HG03442 (cell line): ENCODE data around the gene VWA5B1.

Experiments
- ATAC-seq: cut with Tn5 transposase; IDR thresholded peaks from one replicate; pipeline ENCODE4 v1.9.1; 2021; ENCODE audit warnings: mild to moderate bottlenecking, moderate library complexity; ENCODE audit not compliant: unreplicated experiment

Gene VWA5B1

DNA sequence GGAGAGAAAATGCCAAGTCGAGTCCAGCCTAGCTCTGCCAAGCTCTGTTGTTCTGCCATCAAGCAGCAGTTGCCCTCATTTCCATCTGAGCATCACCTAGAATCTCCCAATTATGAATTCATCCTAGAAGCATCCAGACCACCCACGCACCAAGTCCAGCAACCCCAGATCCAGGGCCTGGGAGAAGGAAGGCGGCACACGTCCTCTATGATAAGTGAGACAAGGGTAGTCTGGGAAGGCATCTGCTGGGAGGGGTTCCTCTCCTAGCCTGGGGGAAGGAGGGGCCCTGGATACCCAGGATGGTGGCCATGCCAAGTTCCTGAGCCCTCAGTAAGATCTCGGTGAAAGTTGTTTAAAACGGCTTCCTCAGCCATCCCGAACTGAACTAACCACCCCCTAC lies 70.7 kb downstream of the VWA5B1 start:
- no peak for ATAC-seq

DNA sequence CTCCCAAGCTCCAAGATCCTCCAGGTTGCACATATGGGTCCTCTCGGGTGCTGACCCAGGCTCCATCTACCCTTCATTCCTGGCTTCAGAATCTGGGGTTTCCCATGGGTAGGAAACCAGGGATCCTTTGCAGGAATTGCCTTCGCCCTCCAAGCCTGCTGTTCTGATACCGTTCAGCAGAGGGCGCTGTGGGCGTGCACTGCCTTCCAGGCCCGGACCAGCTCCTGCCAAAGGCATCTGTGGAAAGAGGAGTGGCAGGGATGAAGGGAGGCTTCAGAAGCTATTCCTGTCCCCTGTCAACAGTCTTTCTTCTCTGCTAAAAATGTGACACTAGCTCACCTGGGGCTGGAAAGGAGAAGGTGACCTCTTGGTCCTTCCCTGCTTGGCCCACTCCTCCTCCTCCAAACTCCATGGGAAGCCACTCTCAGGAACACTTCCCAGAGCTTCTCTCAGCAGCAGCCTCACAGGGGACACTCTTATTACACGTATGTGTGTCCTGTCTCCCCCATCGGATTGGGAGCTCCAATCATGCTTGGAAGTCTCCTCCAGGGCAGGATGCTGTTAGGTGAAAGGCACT lies 71.2 kb downstream of the VWA5B1 start:
- no peak for ATAC-seq

DNA sequence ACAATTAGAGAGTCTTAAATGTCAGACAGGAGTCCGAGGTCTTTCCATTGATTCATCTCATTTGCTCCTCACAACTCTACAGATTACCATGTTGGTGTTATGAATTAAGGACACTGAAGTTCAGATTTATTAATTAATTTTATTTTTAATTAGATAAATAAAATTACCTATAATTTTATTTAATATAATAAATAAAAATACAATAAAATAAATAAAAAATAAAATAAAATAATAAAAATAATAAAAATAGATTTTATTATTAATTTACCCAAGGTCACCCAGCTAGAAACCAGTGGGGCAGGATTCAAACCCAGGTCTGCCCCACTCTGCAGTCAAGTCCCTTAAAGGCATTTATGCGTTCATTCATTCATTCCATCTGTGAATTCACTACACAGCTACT lies 72.2 kb downstream of the VWA5B1 start:
- no peak for ATAC-seq

DNA sequence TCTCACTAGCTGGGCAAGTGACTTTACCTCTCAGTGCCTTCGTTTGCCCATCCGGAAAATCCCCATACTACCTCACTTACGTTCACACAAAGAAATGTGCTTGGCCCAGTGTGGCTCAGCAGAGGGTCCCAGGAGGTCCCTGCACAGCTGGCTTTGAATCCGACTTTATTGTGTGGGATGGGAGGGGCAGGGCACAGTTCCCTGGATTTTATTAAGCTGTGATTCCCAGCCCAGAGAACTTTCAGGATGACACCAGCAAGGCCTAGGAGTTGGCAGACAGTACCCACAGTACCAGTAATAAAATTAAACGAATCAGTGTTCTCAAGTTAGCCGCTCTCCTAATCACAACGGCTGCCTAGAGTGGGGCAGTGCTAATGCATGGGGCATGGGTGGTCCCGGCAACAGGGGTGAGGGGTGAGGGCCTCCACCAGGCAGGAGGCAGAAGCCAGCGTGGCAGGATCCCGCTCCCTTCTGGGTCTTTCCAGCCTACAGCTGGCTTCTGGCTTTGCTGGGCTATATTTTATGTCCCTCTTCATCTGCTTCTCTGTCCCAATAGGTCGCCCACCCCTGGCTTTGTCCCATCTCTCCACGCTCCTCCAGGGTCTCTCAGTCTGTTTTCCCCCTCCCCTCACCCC lies 74.9 kb downstream of the VWA5B1 start:
- ATAC-seq = no peak

DNA sequence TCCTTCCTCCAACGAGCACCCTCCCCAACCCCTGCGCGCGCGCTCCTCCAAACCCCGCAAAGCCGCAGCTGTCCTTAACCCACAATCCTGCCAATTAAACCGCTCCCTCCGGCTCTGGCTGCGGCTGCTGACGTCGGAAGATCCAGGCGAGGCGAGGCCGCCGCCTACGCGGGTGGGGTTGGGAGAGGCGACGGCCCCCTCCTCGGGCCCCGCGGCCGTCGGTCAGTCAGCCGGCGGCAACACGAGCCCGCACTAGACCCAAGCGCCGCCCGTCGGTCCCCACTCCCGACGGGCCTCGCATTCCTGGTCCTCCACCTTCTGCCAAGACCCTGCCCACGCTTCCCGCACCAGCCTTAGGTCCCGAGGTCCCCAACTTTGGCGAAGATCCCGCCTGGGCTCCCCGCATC lies 75.4 kb downstream of the VWA5B1 start:
- ATAC-seq = no peak

DNA sequence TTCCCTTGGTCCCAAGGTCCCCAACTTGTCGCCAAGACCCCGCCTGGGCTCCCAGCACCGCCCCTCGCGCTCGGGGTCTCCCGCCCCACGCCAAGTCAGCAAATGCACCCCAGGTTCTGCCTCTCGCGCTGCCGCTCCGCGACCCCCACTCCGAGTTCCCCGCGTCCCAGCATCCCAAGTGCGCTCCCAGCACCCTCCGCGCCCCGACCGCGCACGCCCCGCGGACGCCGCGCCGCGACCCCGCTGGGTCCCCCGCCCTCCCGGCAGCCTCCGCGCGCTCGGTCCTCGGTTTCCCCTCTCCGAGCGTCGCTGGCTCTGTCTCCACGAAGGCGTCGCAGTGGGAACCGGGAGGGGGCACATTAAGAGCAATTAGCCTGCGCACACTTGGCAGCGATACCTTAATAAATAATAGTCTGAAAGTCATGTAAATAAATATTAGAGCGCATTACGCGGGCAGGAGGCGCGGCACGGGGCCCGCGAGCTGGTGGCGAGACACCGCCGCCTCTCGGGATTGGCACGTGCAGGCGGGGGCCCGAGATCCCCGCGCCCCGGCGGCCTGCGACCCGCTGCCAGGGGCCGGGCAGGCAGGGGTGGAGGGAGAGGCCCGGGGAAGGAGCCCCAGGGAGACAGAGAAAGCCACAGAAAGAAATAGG lies 75.9 kb downstream of the VWA5B1 start:
- ATAC-seq = no peak

DNA sequence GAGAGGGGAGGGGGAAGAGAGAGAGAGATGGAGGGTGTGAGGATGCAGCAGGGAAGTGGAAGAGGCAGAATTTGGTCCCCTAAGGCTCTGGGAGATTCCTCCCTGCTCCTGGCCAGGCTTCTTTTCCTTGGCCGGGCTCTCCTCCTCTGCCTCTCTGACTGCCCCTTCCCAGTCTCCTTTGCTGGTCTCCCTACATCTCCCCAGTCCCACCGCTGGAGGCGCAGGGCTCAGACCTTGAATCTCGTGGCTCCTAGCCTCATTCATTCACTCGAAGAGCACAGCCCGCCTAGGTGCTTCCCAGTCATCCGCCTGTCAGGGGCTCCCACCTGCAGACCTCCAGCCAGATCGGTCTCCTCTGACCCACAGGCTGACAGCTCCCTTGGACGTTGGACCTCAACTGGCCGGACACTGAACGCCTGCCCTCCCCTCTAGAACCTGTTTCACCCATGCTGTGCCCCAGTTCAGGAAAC lies 76.5 kb downstream of the VWA5B1 start:
- no peak for ATAC-seq

DNA sequence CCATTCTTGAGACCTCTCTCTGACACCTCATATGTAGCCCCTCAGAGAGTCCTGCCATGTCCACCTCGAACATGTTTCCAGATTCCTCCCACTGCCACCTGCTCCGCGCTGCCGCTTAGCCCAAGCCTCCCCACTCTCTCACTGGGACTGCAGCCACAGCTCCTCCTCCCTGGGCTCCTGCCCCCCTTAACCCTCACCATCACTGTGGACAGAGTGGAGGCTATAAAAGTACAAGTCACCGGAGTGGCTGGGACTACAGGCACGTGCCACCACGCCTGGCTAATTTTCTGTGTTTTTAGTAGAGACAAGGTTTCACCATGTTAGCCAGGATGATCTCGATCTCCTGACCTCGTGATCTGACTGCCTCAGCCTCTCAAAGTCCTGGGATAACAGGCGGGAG lies 77.0 kb downstream of the VWA5B1 start:
- no peak for ATAC-seq

DNA sequence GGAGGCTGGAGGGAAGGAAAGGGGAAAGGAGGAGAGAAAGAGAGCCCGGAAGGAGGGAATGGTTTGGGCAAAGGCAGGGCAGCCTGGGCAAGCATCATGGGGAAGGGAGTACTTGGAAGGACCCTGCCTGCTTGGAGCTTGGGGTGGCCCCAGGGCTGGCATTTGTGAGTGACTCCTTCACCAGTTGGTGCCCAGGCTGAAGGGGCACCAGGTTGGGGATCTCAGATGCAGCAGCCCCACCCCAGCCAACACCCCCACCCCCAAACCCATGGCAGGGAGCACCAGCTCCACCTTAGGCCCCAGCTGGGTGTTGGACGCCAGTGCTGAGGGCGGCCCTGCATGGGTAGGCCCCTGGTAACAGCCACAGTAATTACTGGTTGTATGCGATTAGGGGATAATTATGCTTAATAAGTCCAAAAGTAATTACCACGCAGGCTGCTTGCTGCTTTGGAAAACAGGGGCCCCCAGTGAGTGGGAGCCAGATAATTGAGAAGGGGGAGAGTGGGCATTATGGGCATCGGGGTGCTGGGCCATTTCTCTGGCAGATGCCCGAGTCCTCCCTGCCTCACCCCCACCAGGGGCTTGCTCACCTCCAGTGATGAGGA lies 78.3 kb downstream of the VWA5B1 start:
- ATAC-seq = no peak

DNA sequence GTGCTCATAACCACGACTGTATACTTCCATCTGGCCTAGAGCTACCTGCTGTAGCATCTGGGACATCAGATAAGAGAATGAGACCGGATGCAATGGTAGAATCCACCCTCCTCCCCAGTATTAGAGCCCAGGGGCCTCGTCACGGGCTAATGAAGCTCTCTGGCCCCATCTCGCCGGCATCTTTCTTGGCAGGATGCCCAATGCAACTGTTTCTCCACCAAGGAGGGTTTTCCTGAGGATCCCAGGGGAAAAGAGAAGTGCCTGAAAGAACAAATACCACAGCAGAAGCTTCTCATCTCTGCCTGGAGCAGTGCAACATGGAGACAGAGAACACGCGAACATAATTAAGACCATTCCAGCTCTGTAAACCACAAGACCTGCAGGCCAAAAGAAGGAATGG lies 80.0 kb downstream of the VWA5B1 start:
- ATAC-seq = no peak

DNA sequence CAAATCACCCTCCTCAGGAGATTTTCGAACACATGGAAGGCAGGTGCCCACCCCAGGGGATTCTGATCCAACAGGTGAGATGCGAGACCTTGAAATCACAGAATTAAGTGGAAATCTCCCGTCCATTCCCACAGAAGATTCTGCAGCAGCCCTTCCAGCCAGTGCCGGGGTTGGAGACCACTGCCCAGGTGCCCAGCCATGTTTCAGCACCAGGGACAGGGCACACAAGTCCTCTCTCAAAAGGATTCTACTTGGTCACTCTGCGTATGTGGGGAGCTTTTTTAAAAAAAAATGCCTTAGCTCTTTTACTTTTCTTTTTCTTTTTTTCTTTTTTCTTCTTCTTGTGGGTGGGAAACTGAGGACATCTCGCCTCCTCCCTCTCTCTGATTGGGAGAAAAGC lies 80.7 kb downstream of the VWA5B1 start:
- no peak for ATAC-seq

DNA sequence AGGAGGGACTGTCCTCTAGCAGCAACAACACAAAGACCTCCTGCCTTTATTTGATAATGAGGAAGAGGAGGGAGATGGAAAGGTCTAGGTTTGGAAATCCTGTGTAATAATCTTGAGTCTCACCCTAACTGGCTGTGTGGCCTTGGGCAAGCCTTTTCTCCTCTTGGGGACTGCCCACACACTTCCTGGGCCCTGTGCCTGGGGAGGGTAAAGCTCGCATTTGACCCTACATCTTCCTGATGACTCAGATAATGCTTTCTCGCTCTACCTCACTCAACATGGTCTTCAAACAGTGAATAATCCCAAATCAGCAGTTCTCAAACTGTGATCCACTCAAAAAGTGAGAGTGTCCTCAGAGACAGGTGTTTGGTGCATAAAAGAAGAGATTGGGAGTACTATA lies 81.2 kb downstream of the VWA5B1 start:
- no peak for ATAC-seq

DNA sequence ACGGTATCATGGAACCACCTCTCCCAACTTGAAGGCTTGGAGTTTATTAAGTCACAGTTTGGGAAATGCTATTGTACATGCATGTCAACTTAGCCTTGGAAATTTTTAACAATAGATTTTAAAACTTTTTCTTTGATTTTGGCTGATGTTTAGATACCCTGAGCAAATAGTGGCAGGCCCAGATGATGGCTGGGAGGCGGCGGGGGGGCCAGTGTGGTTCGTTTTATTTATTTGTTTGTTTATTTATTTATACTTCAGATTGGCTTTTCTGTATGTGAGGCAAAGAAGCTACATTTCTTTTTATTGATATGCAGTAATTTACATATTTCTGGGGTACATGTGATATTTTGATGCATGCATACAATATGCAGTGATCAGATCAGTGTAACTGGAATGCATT lies 82.0 kb downstream of the VWA5B1 start:
- ATAC-seq = no peak

DNA sequence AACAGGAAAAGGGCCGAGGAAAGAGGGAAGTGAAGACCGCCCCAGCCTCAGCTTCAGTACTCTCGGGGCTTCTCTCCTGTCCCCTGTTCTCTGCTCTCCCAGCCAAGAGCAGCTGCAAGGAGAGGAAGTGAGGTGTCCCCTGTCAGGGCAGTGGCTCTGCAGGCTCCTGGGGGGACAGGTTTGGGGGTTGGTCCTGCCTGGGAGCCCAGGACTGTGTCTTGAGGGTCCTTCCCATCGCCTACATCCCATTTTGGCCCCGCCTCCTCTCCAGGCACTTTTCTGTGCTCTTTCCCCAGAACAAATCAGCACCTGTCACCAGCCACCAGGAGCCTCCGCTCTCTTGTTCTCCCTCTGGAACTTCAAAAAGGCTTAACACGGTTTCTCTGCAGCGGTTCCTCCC lies 82.6 kb downstream of the VWA5B1 start:
- ATAC-seq = no peak

DNA sequence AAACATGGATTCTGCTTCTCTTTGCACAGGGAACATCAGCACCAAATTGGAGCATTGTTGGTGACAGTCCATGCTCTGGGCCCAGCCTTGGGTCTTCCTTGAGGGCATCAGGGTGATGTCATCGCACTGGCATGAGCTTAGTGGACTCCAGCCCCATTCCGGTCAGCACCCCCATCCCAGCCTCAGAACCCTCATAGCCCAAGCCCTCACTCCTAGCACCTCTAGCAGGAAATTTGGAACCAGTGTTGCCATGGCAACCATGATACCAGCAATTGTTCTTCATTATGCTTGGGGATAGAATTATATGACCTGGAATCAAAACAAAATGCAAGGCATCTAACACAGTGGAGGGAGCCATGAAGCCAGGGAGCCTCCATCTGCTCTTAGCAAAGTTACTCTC lies 83.1 kb downstream of the VWA5B1 start:
- ATAC-seq = no peak

DNA sequence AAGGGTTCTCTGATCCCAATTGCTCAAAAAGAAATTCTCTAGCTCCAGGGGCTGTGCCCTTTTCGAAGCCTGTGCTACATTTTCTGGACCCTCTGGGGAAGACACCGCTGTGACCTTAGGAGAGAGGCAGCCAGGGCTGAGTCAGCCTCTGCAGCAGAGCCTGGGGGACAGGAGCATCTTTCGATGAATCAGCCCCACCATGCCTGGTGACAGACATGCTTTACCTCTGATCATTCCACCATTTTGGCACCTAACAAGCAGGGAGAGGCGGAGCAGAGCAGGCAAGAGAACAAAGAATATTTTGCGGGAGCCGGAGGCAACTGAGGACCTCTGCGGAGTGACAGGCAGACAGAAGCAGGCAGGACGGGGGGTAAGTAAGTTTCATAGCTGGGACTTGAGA lies 84.9 kb downstream of the VWA5B1 start:
- ATAC-seq = no peak

DNA sequence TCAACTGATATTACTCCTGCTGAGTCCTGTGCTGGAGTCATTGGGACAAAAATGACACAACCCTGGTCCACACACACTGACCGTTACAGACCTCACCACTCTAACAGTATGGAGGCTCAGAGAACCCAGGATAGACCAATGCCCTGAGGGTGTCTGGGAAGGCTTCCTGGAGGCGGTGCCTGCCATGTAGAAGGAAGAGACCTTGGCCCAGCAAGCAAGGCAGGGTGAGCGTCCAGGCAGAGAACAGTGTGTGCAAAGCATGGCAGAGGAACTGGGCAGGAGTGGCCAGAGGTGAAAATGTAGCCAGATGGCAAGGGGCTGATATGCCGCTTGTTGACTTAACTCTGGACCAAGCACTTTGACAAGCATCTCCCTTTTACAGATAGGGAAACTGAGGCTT lies 85.5 kb downstream of the VWA5B1 start:
- ATAC-seq = no peak

DNA sequence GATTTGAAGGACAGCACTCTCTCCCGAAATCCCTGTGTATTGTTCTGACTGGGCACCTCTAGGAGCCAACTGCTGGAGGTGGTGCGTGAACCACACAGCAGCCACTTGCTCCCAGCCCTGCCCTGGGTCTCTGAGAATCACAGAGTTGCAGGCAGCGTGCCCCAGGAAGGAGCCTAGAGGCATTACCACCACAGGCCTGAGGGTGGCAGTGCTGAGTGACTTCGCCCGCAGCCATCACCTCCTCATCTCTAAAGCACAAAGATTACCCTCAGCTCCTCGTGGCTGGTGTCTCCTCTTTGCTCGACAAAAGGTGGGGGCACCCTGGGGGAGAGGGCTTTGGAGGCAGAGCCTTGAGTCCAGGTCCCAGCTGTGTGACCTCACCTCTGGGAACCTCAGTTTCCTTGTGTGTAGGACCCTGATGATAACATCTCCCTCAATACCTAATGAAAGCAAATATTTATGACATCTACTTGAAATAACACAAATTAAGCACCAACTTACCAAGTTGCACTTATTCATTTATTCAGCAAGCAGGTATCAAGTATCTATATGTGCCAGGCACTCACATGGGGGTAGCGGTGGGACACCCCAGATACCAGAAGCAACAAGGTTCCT lies 86.3 kb downstream of the VWA5B1 start:
- no peak for ATAC-seq

DNA sequence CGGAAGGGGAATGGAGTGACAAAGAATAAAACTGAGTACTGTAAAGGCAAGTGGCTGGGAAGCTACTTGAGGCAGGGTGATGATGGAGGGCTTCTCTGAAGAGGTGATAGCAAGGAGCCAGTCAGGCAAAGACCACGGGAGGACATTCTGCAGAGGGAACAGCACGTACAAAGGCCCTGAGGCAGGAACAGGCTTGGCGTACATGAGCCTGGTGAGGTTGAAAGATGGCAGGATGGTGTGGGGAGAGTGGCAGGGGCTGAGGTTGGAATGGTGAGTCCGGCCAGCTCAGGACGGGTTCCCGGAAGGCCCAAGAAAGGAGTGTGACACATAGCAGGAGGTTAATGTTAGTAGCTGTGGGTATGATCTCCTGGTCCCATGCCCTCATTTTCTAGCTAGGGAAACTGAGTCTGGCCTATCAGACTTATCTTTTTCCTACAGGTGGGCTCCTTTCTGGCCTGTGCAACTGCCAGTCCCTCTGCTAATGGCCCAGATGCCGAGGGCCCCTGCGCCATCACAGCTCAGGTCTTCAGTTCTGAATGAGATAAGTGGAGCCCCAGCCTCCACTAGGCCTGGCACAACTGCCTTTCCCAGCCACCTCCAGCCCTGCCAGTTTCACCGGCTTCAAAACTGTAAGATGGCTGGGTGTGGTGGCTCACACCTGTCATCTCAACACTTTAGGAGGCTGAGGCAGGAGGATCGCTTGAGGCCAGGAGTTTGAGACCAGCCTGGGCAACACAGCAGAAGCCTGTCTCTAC lies 87.0 kb downstream of the VWA5B1 start:
- no peak for ATAC-seq

DNA sequence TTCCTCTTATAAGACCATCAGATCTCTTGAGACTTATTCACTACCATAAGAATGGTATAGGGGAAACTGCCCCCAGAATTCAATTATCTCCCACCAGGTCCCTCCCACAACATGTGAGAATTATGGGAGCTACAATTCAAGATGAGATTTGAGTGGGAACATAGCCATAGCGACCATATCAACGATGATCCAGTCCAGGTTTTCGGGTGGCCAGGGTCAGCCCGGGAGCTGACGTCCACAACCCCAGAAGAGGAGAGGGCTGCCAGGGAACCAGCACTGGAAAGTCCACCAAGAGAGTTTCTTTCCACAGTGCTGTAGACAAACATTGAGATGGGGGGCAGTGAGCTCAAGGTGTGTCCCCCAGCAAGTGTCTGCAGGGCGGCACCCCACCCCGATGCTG lies 88.4 kb downstream of the VWA5B1 start:
- ATAC-seq = no peak

DNA sequence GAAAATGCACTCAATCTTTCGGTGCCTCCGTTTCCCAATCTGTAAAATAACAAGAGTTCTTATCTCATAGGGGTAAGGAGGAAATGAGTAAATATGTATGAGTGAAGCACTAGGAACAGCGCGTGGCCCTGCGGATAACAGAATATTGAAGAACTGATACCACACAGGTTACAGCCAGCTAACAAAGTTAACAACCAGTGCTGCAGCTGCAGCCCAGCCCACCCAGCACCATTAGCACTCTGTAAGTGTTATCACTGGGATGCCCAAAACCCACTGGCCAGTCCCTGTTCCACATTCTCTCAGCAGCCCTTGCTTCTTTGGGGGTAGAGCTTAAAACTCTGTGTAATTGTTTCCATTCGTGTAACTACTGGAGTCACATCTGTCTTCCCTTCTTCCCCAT lies 89.5 kb downstream of the VWA5B1 start:
- ATAC-seq = no peak
